ENCODE data around the gene RNF114. TPM values are rescaled to one million over a fixed set of nuclear protein-coding genes. Genes with fewer than 3 reads are reported as not detected.

RNF114 gene
- total RNA-seq, 1 donor from 2014 or later, result 62.7 TPM

- no peaks in the 10 kb centered on the region for H3K4me1 ChIP-seq (ENCODE audit: insufficient read depth, low read length)
- peaks cover 1% of the 10 kb centered on the region for H3K4me1 Mint-ChIP-seq (ENCODE audit: low read depth, unreplicated experiment)
- no peak for FAIRE-seq
- H3K9me3 Mint-ChIP-seq (ENCODE audit: unreplicated experiment), result no peaks in the 10 kb centered on the region
- peaks cover 56% of the 10 kb centered on the region for H3K79me2 ChIP-seq (ENCODE audit: insufficient read depth, low read length)
- no peak overlapping the region for H3K4me3 ChIP-seq (ENCODE audit: insufficient read depth, low read depth, low read length)
- peaks cover 14% of the 10 kb centered on the region for H3K36me3 Mint-ChIP-seq (ENCODE audit: low read depth, unreplicated experiment)
- H3K27ac ChIP-seq (ENCODE audit: low read depth, low read length), result no peak overlapping the region
- no peak overlapping the region for H3K4me3 Mint-ChIP-seq (ENCODE audit: unreplicated experiment)
- DNase-seq (ENCODE audit: low read depth), result no peak
- H3K27me3 Mint-ChIP-seq (ENCODE audit: low read depth, unreplicated experiment), result no peaks in the 10 kb centered on the region
- H3K9me3 ChIP-seq (ENCODE audit: insufficient read depth, low read depth, low read length), result no peaks in the 10 kb centered on the region
- H3K27ac Mint-ChIP-seq (ENCODE audit: unreplicated experiment), result no peak overlapping the region
- H2AFZ ChIP-seq (ENCODE audit: low read depth, low read length), result no peak overlapping the region
- H3K36me3 ChIP-seq (ENCODE audit: insufficient read depth, low read length), result peaks cover 10% of the 10 kb centered on the region
- H3K4me2 ChIP-seq (ENCODE audit: low read length), result no peak overlapping the region
- TF ChIP-seq CTCF (IDR thresholded peaks at IDR 0.05; ENCODE audit: insufficient read depth, low read depth, low read length), result no peak
- TF ChIP-seq EZH2 (IDR thresholded peaks at IDR 0.05; ENCODE audit: insufficient read depth, low read length), result no peak
- H3K27me3 ChIP-seq (ENCODE audit: insufficient read depth, low read length), result no peaks in the 10 kb centered on the region
- H3K9ac ChIP-seq (ENCODE audit: low read length), result no peak overlapping the region
- peaks cover 70% of the 10 kb centered on the region for H4K20me1 ChIP-seq (ENCODE audit: insufficient read depth, low read length)
These were observed 28.6 kb upstream of the RNF114 start for GRCh38 chr20:49907405-49908257.

- no peak overlapping the region for H3K27ac ChIP-seq (ENCODE audit: low read depth, low read length)
- H4K20me1 ChIP-seq (ENCODE audit: insufficient read depth, low read length), result peaks cover 76% of the 10 kb centered on the region
- no peaks in the 10 kb centered on the region for H3K27me3 Mint-ChIP-seq (ENCODE audit: low read depth, unreplicated experiment)
- TF ChIP-seq EZH2 (IDR thresholded peaks at IDR 0.05; ENCODE audit: insufficient read depth, low read length) (no peak), CTCF (IDR thresholded peaks at IDR 0.05; ENCODE audit: insufficient read depth, low read depth, low read length) (no peak)
- no peaks in the 10 kb centered on the region for H3K9me3 Mint-ChIP-seq (ENCODE audit: unreplicated experiment)
- H2AFZ ChIP-seq (ENCODE audit: low read depth, low read length), result no peak overlapping the region
- peaks cover 62% of the 10 kb centered on the region for H3K79me2 ChIP-seq (ENCODE audit: insufficient read depth, low read length)
- H3K9ac ChIP-seq (ENCODE audit: low read length), result no peak overlapping the region
- FAIRE-seq (no peak), DNase-seq (ENCODE audit: low read depth) (no peak)
- H3K36me3 Mint-ChIP-seq (ENCODE audit: low read depth, unreplicated experiment), result peaks cover 14% of the 10 kb centered on the region
- H3K27ac Mint-ChIP-seq (ENCODE audit: unreplicated experiment), result no peak overlapping the region
- no peak overlapping the region for H3K4me2 ChIP-seq (ENCODE audit: low read length)
- no peak overlapping the region for H3K4me3 ChIP-seq (ENCODE audit: insufficient read depth, low read depth, low read length)
- H3K4me3 Mint-ChIP-seq (ENCODE audit: unreplicated experiment), result no peak overlapping the region
- H3K9me3 ChIP-seq (ENCODE audit: insufficient read depth, low read depth, low read length), result no peaks in the 10 kb centered on the region
- H3K4me1 Mint-ChIP-seq (ENCODE audit: low read depth, unreplicated experiment), result peaks cover 2% of the 10 kb centered on the region
- H3K36me3 ChIP-seq (ENCODE audit: insufficient read depth, low read length), result peaks cover 10% of the 10 kb centered on the region
- no peaks in the 10 kb centered on the region for H3K27me3 ChIP-seq (ENCODE audit: insufficient read depth, low read length)
- peaks cover under 1% of the 10 kb centered on the region for H3K4me1 ChIP-seq (ENCODE audit: insufficient read depth, low read length)
These were observed 28.0 kb upstream of the RNF114 start for GRCh38 chr20:49908258-49908565.
